GM19023 (cell line): ENCODE measurements around the gene RFWD3.

Source experiments
- ATAC-seq: cut with Tn5 transposase; IDR thresholded peaks from one replicate; pipeline ENCODE4 v1.9.1; 2021; ENCODE audit warnings: mild to moderate bottlenecking, moderate library complexity; ENCODE audit not compliant: unreplicated experiment

RFWD3 gene

GRCh38 chr16:74623839-74624235 is 42.8 kb downstream of the RFWD3 start:
- ATAC-seq: no peak

- no peak for ATAC-seq
These were observed 43.4 kb downstream of the RFWD3 start for GRCh38 chr16:74623214-74623838.

- no peak for ATAC-seq
These were observed 44.7 kb downstream of the RFWD3 start for GRCh38 chr16:74622005-74622404.

- no peak for ATAC-seq
These were observed 49.4 kb downstream of the RFWD3 start for GRCh38 chr16:74617206-74617788.

- no peak for ATAC-seq
These were observed 55.0 kb downstream of the RFWD3 start for GRCh38 chr16:74611721-74612120.

- ATAC-seq: no peak
These were observed 57.7 kb downstream of the RFWD3 start for GRCh38 chr16:74608944-74609343.

- ATAC-seq: no peak
These were observed 58.3 kb downstream of the RFWD3 start for GRCh38 chr16:74608381-74608780.

- ATAC-seq: no peak
These were observed 58.7 kb downstream of the RFWD3 start for GRCh38 chr16:74607962-74608356.

- ATAC-seq: peak; percentile 23
These were observed 59.2 kb downstream of the RFWD3 start for GRCh38 chr16:74607310-74607961.

- peak; percentile 94 for ATAC-seq
These were observed 60.0 kb downstream of the RFWD3 start, which contains the start of gene GLG1 for GRCh38 chr16:74606521-74607309. TSS of gene GLG1 (minus strand) at chr16:74607114. CDS start at chr16:74607094, 20 bp downstream.

GRCh38 chr16:74605746-74606520 is 60.7 kb downstream of the RFWD3 start:
- no peak for ATAC-seq

- ATAC-seq: no peak
These were observed 61.3 kb downstream of the RFWD3 start for GRCh38 chr16:74605332-74605731.

GRCh38 chr16:74603848-74604247 is 62.8 kb downstream of the RFWD3 start:
- ATAC-seq: no peak

GRCh38 chr16:74601126-74601871 is 65.4 kb downstream of the RFWD3 start:
- ATAC-seq: peak; percentile 66

- no peak for ATAC-seq
These were observed 70.1 kb downstream of the RFWD3 start for GRCh38 chr16:74596586-74596985.

GRCh38 chr16:74592847-74593246 is 73.8 kb downstream of the RFWD3 start:
- no peak for ATAC-seq

- no peak for ATAC-seq
These were observed 74.6 kb downstream of the RFWD3 start for GRCh38 chr16:74591876-74592650.

GRCh38 chr16:74586948-74587347 is 79.7 kb downstream of the RFWD3 start:
- ATAC-seq: no peak

- no peak for ATAC-seq
These were observed 80.7 kb downstream of the RFWD3 start for GRCh38 chr16:74585846-74586443.
